Measurements from ENCODE around the gene MTMR6.

The MTMR6 gene

DNA sequence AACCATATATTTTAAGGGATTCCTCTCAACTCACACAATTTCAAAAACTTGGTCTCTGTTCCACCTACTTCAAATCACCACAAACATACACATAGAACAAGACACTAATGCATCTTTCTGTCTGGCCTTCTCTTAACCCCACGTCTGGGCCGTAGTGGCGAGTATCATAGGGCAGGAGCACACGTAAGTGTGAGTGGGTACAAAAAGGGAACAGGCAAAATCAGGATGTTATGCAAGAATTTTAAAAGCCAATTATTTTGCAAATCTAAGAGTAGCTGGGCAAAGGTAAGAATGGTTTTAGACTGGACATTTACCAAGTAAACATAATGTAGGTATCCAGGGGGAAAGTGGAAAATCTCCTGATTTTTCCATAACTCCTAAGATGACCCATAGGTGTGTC lies 35.1 kb downstream of the MTMR6 start:
- H3K9me3 ChIP-seq (ENCODE audit: severe bottlenecking): no peaks in the 10 kb centered on the region
- no peak overlapping the region for H3K27ac ChIP-seq
- H3K27me3 ChIP-seq (ENCODE audit: insufficient read depth, low read depth, severe bottlenecking): no peaks in the 10 kb centered on the region
- TF ChIP-seq, protein P1, sequence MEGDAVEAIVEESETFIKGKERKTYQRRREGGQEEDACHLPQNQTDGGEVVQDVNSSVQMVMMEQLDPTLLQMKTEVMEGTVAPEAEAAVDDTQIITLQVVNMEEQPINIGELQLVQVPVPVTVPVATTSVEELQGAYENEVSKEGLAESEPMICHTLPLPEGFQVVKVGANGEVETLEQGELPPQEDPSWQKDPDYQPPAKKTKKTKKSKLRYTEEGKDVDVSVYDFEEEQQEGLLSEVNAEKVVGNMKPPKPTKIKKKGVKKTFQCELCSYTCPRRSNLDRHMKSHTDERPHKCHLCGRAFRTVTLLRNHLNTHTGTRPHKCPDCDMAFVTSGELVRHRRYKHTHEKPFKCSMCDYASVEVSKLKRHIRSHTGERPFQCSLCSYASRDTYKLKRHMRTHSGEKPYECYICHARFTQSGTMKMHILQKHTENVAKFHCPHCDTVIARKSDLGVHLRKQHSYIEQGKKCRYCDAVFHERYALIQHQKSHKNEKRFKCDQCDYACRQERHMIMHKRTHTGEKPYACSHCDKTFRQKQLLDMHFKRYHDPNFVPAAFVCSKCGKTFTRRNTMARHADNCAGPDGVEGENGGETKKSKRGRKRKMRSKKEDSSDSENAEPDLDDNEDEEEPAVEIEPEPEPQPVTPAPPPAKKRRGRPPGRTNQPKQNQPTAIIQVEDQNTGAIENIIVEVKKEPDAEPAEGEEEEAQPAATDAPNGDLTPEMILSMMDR (IDR thresholded peaks at IDR 0.05; ENCODE audit: low read depth, low read length): no peak
- DNase-seq: no peak
- no peak overlapping the region for H3K4me3 ChIP-seq (ENCODE audit: low read depth, low read length)
- H3K36me3 ChIP-seq: peaks cover 61% of the 10 kb centered on the region

DNA sequence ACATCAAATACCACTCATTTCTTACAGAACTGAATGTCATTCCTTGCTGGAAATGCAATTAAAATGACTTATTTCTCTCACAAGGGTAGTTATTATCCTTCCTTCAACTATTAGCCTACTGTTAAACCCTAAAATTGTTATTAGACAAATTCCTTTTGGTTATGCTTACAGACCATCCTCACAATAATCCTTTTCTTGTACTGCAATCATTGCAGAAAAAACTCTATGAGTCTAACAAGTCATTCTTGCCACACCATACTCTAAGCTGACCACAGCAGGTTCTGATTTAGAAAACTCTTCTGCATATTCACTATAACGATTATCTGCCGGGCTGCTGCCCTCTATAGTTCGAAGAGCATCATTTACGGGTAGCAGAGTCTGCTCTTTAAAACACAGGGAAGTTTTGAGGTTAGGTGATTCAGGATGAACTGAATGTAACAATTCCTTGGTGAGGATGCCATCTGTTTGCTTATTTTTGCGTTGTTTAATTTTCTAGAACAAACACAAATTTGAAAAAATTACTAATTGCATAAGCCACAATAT lies 38.2 kb downstream of the MTMR6 start:
- DNase-seq: peak; percentile 82
- H3K27me3 ChIP-seq (ENCODE audit: insufficient read depth, low read depth, severe bottlenecking): no peaks in the 10 kb centered on the region
- H3K9me3 ChIP-seq (ENCODE audit: severe bottlenecking): no peaks in the 10 kb centered on the region
- TF ChIP-seq, protein P1 (IDR thresholded peaks at IDR 0.05; ENCODE audit: low read depth, low read length): peak; percentile 74
- H3K27ac ChIP-seq: peak overlapping the region; percentile 3; the same call in 1 of the 2 replicates
- no peak overlapping the region for H3K4me3 ChIP-seq (ENCODE audit: low read depth, low read length)
- H3K36me3 ChIP-seq: peaks cover 50% of the 10 kb centered on the region

DNA sequence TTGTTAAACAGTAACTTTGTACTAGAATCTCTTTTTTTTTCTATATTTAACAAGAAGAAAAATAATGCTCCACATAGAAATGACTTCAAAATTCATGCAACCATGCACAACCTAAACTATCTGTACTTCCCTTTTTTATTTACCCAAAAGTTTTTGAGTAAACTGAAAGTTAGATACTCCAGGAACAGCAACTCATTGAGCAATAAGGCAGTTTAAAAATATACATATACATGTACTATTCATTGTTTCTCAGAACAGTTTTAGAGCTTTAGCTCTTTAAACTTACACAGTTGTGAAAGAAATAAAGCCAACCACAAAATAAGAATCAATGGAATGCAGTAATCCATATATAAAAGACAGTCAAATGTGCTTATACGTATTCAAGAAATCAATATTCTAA lies 39.2 kb downstream of the MTMR6 start:
- Histone ChIP-seq H3K27ac (no peak overlapping the region), H3K36me3 (peaks cover 41% of the 10 kb centered on the region), H3K9me3 (ENCODE audit: severe bottlenecking) (no peaks in the 10 kb centered on the region), H3K27me3 (ENCODE audit: insufficient read depth, low read depth, severe bottlenecking) (no peaks in the 10 kb centered on the region), H3K4me3 (ENCODE audit: low read depth, low read length) (no peak overlapping the region)
- no peak for DNase-seq
- TF ChIP-seq, protein P1 (IDR thresholded peaks at IDR 0.05; ENCODE audit: low read depth, low read length): no peak

DNA sequence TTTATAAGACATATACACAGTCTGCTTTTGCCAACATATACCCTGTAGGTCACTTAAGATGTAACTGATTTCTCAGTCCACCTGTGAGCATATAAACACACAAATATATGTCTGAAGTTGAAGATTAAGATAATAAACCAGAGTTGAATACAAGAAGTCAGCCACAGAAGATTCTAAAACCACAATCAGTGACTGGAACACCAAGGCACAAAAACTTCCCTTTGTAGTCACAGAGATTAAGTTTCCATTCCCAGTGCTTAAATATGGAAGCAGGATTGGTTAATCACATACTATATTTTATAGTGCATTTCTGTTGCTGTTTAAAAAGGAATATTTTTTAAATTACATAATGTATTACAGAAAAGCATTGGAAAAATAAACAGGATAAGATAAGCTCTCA lies 39.9 kb downstream of the MTMR6 start:
- Histone ChIP-seq H3K9me3 (ENCODE audit: severe bottlenecking) (no peaks in the 10 kb centered on the region), H3K36me3 (peaks cover 36% of the 10 kb centered on the region), H3K27ac (no peak overlapping the region), H3K4me3 (ENCODE audit: low read depth, low read length) (no peak overlapping the region), H3K27me3 (ENCODE audit: insufficient read depth, low read depth, severe bottlenecking) (no peaks in the 10 kb centered on the region)
- TF ChIP-seq, protein P1 (IDR thresholded peaks at IDR 0.05; ENCODE audit: low read depth, low read length): no peak
- no peak for DNase-seq

DNA sequence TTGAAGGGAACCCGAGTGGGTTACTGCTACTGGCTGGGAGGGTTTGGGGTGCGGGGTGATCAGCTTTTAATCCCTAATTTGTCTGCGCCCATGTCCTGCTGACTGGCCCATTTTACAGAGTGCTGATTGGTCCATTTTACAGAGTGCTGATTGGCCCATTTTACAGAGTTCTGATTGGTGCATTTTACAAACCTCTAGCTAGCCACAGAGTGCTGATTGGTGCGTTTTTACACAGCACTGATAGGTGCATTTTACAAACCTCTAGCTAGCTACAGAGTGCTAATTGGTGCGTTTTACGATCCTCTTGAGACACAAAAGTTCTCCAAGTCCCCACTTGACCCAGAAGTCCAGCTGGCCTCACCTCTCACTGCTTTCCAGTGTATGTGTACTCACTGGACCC lies 43.2 kb downstream of the MTMR6 start:
- H3K9me3 ChIP-seq (ENCODE audit: severe bottlenecking): peaks cover 5% of the 10 kb centered on the region
- peaks cover 12% of the 10 kb centered on the region for H3K36me3 ChIP-seq
- TF ChIP-seq, protein P1 (IDR thresholded peaks at IDR 0.05; ENCODE audit: low read depth, low read length): no peak
- no peak overlapping the region for H3K4me3 ChIP-seq (ENCODE audit: low read depth, low read length)
- H3K27ac ChIP-seq: no peak overlapping the region
- no peaks in the 10 kb centered on the region for H3K27me3 ChIP-seq (ENCODE audit: insufficient read depth, low read depth, severe bottlenecking)
- DNase-seq: no peak

DNA sequence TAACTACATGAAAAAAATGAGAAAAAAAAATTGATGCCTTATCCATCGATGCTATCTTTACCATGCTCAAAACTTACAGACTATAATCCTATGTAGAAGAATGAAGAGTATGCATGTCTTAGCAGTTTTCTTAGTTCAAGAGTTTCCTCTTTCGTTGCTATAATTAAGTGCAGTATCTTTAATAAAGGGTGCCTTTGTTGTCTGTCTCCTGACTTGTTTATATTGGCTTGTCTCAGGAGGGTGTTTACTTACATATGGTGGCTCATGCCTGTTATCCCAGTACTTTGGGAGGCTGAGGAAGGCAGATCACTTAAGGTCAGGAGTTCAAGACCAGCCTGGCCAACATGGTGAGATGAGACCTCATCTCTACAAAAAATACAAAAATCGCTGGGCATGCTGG lies 44.3 kb downstream of the MTMR6 start:
- TF ChIP-seq, protein P1 (IDR thresholded peaks at IDR 0.05; ENCODE audit: low read depth, low read length): no peak

More for the DNA sequence above, 44.3 kb downstream of the MTMR6 start:
- no peak overlapping the region for H3K27ac ChIP-seq
- H3K27me3 ChIP-seq (ENCODE audit: insufficient read depth, low read depth, severe bottlenecking): no peaks in the 10 kb centered on the region
- no peak overlapping the region for H3K4me3 ChIP-seq (ENCODE audit: low read depth, low read length)
- no peak for DNase-seq
- H3K9me3 ChIP-seq (ENCODE audit: severe bottlenecking): peaks cover 5% of the 10 kb centered on the region
- peaks cover 12% of the 10 kb centered on the region for H3K36me3 ChIP-seq

Measured in WERI-Rb-1 (cell line).